GM19455 (cell line): Measurements from ENCODE around the gene USP40.

Experiments used
- ATAC-seq: cut with Tn5 transposase; IDR thresholded peaks from one replicate; pipeline ENCODE4 v1.9.1; 2021; ENCODE audit not compliant: unreplicated experiment

USP40 gene

GRCh38 chr2:233460726-233461441 is 105.7 kb downstream of the USP40 start:
- no peak for ATAC-seq

- no peak for ATAC-seq
Measured at GRCh38 chr2:233459426-233459825, 107.2 kb downstream of the USP40 start.

GRCh38 chr2:233458826-233459225 is 107.8 kb downstream of the USP40 start:
- no peak for ATAC-seq

- no peak for ATAC-seq
Measured at GRCh38 chr2:233458031-233458610, 108.5 kb downstream of the USP40 start.

GRCh38 chr2:233457356-233457755 is 109.2 kb downstream of the USP40 start:
- no peak for ATAC-seq

- ATAC-seq = no peak
Measured at GRCh38 chr2:233456934-233457333, 109.6 kb downstream of the USP40 start.

GRCh38 chr2:233456111-233456510 is 110.5 kb downstream of the USP40 start:
- ATAC-seq = no peak

- ATAC-seq = no peak
Measured at GRCh38 chr2:233455491-233455890, 111.1 kb downstream of the USP40 start.

- no peak for ATAC-seq
Measured at GRCh38 chr2:233455006-233455405, 111.6 kb downstream of the USP40 start.

GRCh38 chr2:233453916-233454315 is 112.7 kb downstream of the USP40 start:
- no peak for ATAC-seq

- ATAC-seq = no peak
Measured at GRCh38 chr2:233453111-233453915, 113.3 kb downstream of the USP40 start.

GRCh38 chr2:233451950-233452349 is 114.6 kb downstream of the USP40 start:
- no peak for ATAC-seq

- no peak for ATAC-seq
Measured at GRCh38 chr2:233450864-233451575, 115.6 kb downstream of the USP40 start.

GRCh38 chr2:233449921-233450863 is 116.4 kb downstream of the USP40 start:
- ATAC-seq = no peak

GRCh38 chr2:233449081-233449901 is 117.3 kb downstream of the USP40 start:
- ATAC-seq = no peak

GRCh38 chr2:233448575-233448974 is 118.0 kb downstream of the USP40 start:
- ATAC-seq = no peak

- ATAC-seq = no peak
Measured at GRCh38 chr2:233448220-233448559, 118.4 kb downstream of the USP40 start.

GRCh38 chr2:233447506-233448219 is 118.9 kb downstream of the USP40 start:
- no peak for ATAC-seq
